ENCODE measurements around the gene KCNH1.

Gene KCNH1

GRCh38 chr1:210819266-210819665 is 314.7 kb downstream of the KCNH1 start:
- no peak for DNase-seq (ENCODE audit: extremely low read depth in 1 of 2, low read depth in 1 of 2)

- DNase-seq (ENCODE audit: extremely low read depth in 1 of 2, low read depth in 1 of 2) = no peak
Measured at GRCh38 chr1:210817385-210818275, 316.3 kb downstream of the KCNH1 start.

GRCh38 chr1:210815641-210816550 is 318.1 kb downstream of the KCNH1 start:
- no peak for DNase-seq (ENCODE audit: extremely low read depth in 1 of 2, low read depth in 1 of 2)

GRCh38 chr1:210814382-210815123 is 319.4 kb downstream of the KCNH1 start:
- DNase-seq (ENCODE audit: extremely low read depth in 1 of 2, low read depth in 1 of 2) = no peak

- no peak for DNase-seq (ENCODE audit: extremely low read depth in 1 of 2, low read depth in 1 of 2)
Measured at GRCh38 chr1:210801501-210801900, 332.4 kb downstream of the KCNH1 start.

GRCh38 chr1:210800756-210801155 is 333.2 kb downstream of the KCNH1 start:
- no peak for DNase-seq (ENCODE audit: extremely low read depth in 1 of 2, low read depth in 1 of 2)

- no peak for DNase-seq (ENCODE audit: extremely low read depth in 1 of 2, low read depth in 1 of 2)
Measured at GRCh38 chr1:210800301-210800700, 333.6 kb downstream of the KCNH1 start.

- DNase-seq (ENCODE audit: extremely low read depth in 1 of 2, low read depth in 1 of 2) = no peak
Measured at GRCh38 chr1:210797422-210797821, 336.5 kb downstream of the KCNH1 start.

- no peak for DNase-seq (ENCODE audit: extremely low read depth in 1 of 2, low read depth in 1 of 2)
Measured at GRCh38 chr1:210796421-210796820, 337.5 kb downstream of the KCNH1 start.

- no peak for DNase-seq (ENCODE audit: extremely low read depth in 1 of 2, low read depth in 1 of 2)
Measured at GRCh38 chr1:210794445-210794844, 339.5 kb downstream of the KCNH1 start.

- no peak for DNase-seq (ENCODE audit: extremely low read depth in 1 of 2, low read depth in 1 of 2)
Measured at GRCh38 chr1:210792250-210793102, 341.5 kb downstream of the KCNH1 start.

GRCh38 chr1:210790196-210790595 is 343.8 kb downstream of the KCNH1 start:
- no peak for DNase-seq (ENCODE audit: extremely low read depth in 1 of 2, low read depth in 1 of 2)

GRCh38 chr1:210787800-210788199 is 346.1 kb downstream of the KCNH1 start:
- no peak for DNase-seq (ENCODE audit: extremely low read depth in 1 of 2, low read depth in 1 of 2)

GRCh38 chr1:210786546-210786945 is 347.4 kb downstream of the KCNH1 start:
- no peak for DNase-seq (ENCODE audit: extremely low read depth in 1 of 2, low read depth in 1 of 2)

GRCh38 chr1:210783925-210784324 is 350.0 kb downstream of the KCNH1 start:
- no peak for DNase-seq (ENCODE audit: extremely low read depth in 1 of 2, low read depth in 1 of 2)

- DNase-seq (ENCODE audit: extremely low read depth in 1 of 2, low read depth in 1 of 2) = no peak
Measured at GRCh38 chr1:210781652-210782051, 352.3 kb downstream of the KCNH1 start.

- no peak for DNase-seq (ENCODE audit: extremely low read depth in 1 of 2, low read depth in 1 of 2)
Measured at GRCh38 chr1:210779269-210779668, 354.7 kb downstream of the KCNH1 start.

GRCh38 chr1:210777914-210778313 is 356.0 kb downstream of the KCNH1 start:
- no peak for DNase-seq (ENCODE audit: extremely low read depth in 1 of 2, low read depth in 1 of 2)

- DNase-seq (ENCODE audit: extremely low read depth in 1 of 2, low read depth in 1 of 2) = no peak
Measured at GRCh38 chr1:210776712-210777111, 357.2 kb downstream of the KCNH1 start.

- DNase-seq (ENCODE audit: extremely low read depth in 1 of 2, low read depth in 1 of 2) = no peak
Measured at GRCh38 chr1:210775289-210775688, 358.7 kb downstream of the KCNH1 start.
